GM12801 (cell line): Measurements from ENCODE around the gene CSF2RB.

Source experiments
- CTCF ChIP-seq: IDR thresholded peaks from one replicate; pipeline ENCODE4 v1.5.1; 2011; ENCODE audit warnings: control low read depth; ENCODE audit not compliant: insufficient read length; ENCODE audit errors: extremely low read depth

CSF2RB gene

GRCh38 chr22:36871669-36872081, 41.8 kb upstream of the CSF2RB start:
- TF ChIP-seq CTCF = no peak

GRCh38 chr22:36872084-36872483, 41.3 kb upstream of the CSF2RB start:
- TF ChIP-seq CTCF = no peak

GRCh38 chr22:36872866-36873498, 40.4 kb upstream of the CSF2RB start:
- TF ChIP-seq CTCF = no peak

- no peak for TF ChIP-seq CTCF
These were observed 39.7 kb upstream of the CSF2RB start for GRCh38 chr22:36873614-36874308.

GRCh38 chr22:36874309-36874696, 39.1 kb upstream of the CSF2RB start:
- TF ChIP-seq CTCF = no peak

- no peak for TF ChIP-seq CTCF
These were observed 38.7 kb upstream of the CSF2RB start for GRCh38 chr22:36874736-36875135.

GRCh38 chr22:36875741-36876140, 37.7 kb upstream of the CSF2RB start:
- no peak for TF ChIP-seq CTCF
